GM12878 (cell line): Measurements from ENCODE around the gene TFAP2E. TPM values are rescaled to one million over a fixed set of nuclear protein-coding genes. Genes with fewer than 3 reads are reported as not detected.

Experiments
- ATF7 ChIP-seq: fragments of 450-650 bp; IDR thresholded peaks from 2 replicates; pipeline ENCODE4 v1.6.1; 2016; ENCODE audit warnings: low read depth, mild to moderate bottlenecking
- BCL3 ChIP-seq: IDR thresholded peaks from 2 replicates; pipeline ENCODE4 v1.6.1; 2011; ENCODE audit warnings: borderline replicate concordance, low read depth, mild to moderate bottlenecking, moderate library complexity, low read length; ENCODE audit not compliant: insufficient read depth, poor library complexity, severe bottlenecking
- CTCF ChIP-seq, 3 experiments: IDR thresholded peaks in 2 of 3; conservative IDR thresholded peaks in 1 of 3; 2 replicates each; pipeline ENCODE4 v1.5.1; 2011; ENCODE audit warnings: low read depth in 3 of 3, low read length in 3 of 3, mild to moderate bottlenecking in 3 of 3, control low read depth in 2 of 3, moderate library complexity in 2 of 3, inconsistent platforms in 1 of 3, mixed read lengths in 1 of 3; ENCODE audit not compliant: control insufficient read depth in 2 of 3, insufficient read depth in 1 of 3; ENCODE audit errors: extremely low read depth in 1 of 3
- E2F4 ChIP-seq: IDR thresholded peaks from 2 replicates; pipeline ENCODE4 v1.6.1; 2012; ENCODE audit warnings: low read depth, low read length, improper control_type of control experiment
- E2F8 ChIP-seq: fragments of 450-650 bp; IDR thresholded peaks from 2 replicates; pipeline ENCODE4 v1.6.1; 2018; ENCODE audit warnings: mild to moderate bottlenecking, low read depth, moderate library complexity; ENCODE audit not compliant: partially characterized antibody
- ESRRA ChIP-seq: IDR thresholded peaks from 2 replicates; pipeline ENCODE4 v1.6.1; 2012; ENCODE audit warnings: mild to moderate bottlenecking, low read length, improper control_type of control experiment
- EZH2 ChIP-seq: IDR thresholded peaks from 2 replicates; pipeline ENCODE4 v1.6.1; 2012; ENCODE audit warnings: low read depth, mild to moderate bottlenecking, control low read depth, inconsistent platforms, low read length, borderline replicate concordance; ENCODE audit not compliant: control insufficient read depth
- GABPA ChIP-seq: IDR thresholded peaks from 2 replicates; pipeline ENCODE4 v1.6.1; 2014; ENCODE audit warnings: antibody characterized with exemption, low read depth, mild to moderate bottlenecking, inconsistent platforms
- MTA2 ChIP-seq: fragments of 450-650 bp; IDR thresholded peaks from 2 replicates; pipeline ENCODE4 v1.6.1; 2016; ENCODE audit warnings: low read depth, mild to moderate bottlenecking, moderate library complexity
- MTA3 ChIP-seq: IDR thresholded peaks from 2 replicates; pipeline ENCODE4 v1.6.1; 2012; ENCODE audit warnings: low read length, inconsistent platforms, borderline replicate concordance
- NFXL1 ChIP-seq: fragments of 450-650 bp; IDR thresholded peaks from 2 replicates; pipeline ENCODE4 v1.6.1; 2017; ENCODE audit warnings: antibody characterized with exemption, mild to moderate bottlenecking, borderline replicate concordance
- NR2F1 ChIP-seq: fragments of 450-650 bp; conservative IDR thresholded peaks from 2 replicates; pipeline ENCODE4 v1.6.1; 2017; ENCODE audit warnings: mild to moderate bottlenecking
- PRDM15 ChIP-seq: fragments of 450-650 bp; formaldehyde crosslinking; IDR thresholded peaks from 2 replicates; pipeline ENCODE4 v1.4.0; 2020; ENCODE audit warnings: mild to moderate bottlenecking, moderate library complexity
- SMAD5 ChIP-seq: IDR thresholded peaks from 2 replicates; pipeline ENCODE4 v1.6.1; 2016; ENCODE audit warnings: antibody characterized with exemption, low read depth
- SP1 ChIP-seq: IDR thresholded peaks from one replicate; pipeline ENCODE4 v1.6.1; 2011; ENCODE audit warnings: low read depth, low read length
- SREBF1 ChIP-seq: IDR thresholded peaks from 2 replicates; pipeline ENCODE4 v1.6.1; 2012; ENCODE audit warnings: mild to moderate bottlenecking, low read length
- TCF7 ChIP-seq: IDR thresholded peaks from 2 replicates; pipeline ENCODE4 v1.6.1; 2014; ENCODE audit warnings: antibody characterized with exemption, borderline replicate concordance
- WRNIP1 ChIP-seq: IDR thresholded peaks from 2 replicates; pipeline ENCODE4 v1.6.1; 2011; ENCODE audit warnings: low read depth, low read length, improper control_type of control experiment, borderline replicate concordance
- polyA plus RNA-seq, 11 experiments: library from polyadenylated mRNA; depleted of rRNA in 4 of 11; unstranded in 6 of 11; stranded (reverse) in 5 of 11; fragments of >200 nt; fragmentation: Nextera tagmentation in 4 of 11; fragmentation: Illumina TruSeq in 1 of 11; extraction: Ambion mirVana in 4 of 11; extraction: Trizol in 1 of 11; gene quantifications; 1 replicate in 1 of 11; 2 replicates in 10 of 11; pipeline versions ENCODE4 v1.2.1 to v1.2.3, GENCODE V29; 2011 to 2016; ENCODE audit warnings: inconsistent platforms in 2 of 11, missing spikeins in 2 of 11, low read depth in 1 of 11
- total RNA-seq, 4 experiments: library from RNA; depleted of rRNA in 3 of 4; stranded (reverse); fragments of >200 nt in 3 of 4; fragmentation: Illumina TruSeq in 1 of 4; extraction: Trizol in 1 of 4; gene quantifications; 2 replicates each; pipeline versions ENCODE4 v1.2.1 to v1.2.3, GENCODE V29; 2013 to 2021

TFAP2E gene
- total and polyA plus RNA-seq, 10 of the 15 experiments (the other 5 are each of a cell fraction or from before 2014, with no cell fraction given) = 0.10 to 1.1 (median 0.43) TPM

GRCh38 chr1:35557611-35558373 lies 15.3 kb upstream of the TFAP2E start, which contains the start of gene NCDN (continued):
- TF ChIP-seq PRDM15 (no peak), SP1 (peak; percentile 99), NFXL1 (no peak), E2F8 (no peak), MTA3 (no peak), WRNIP1 (no peak), TCF7 (no peak), CTCF (IDR thresholded peaks at IDR 0.05 in 2 of 3, conservative IDR thresholded peaks at IDR 0.05 in 1 of 3; ENCODE audit: control insufficient read depth in 2 of 3, extremely low read depth in 1 of 3, insufficient read depth in 1 of 3, low read depth in 3 of 3, low read length in 3 of 3) (no peak), GABPA (peak; percentile 79; the same call in 1 of the 2 replicates), SREBF1 (peak; percentile 82), EZH2 (no peak), E2F4 (no peak), ESRRA (0 out of 2 replicates have a peak, but pooled peaks have one; percentile 52), ATF7 (peak; percentile 49; the same call in 1 of the 2 replicates), SMAD5 (peak; percentile 54; the same call in 1 of the 2 replicates), NR2F1 (no peak; the same call in 1 of the 2 replicates), MTA2 (peak; percentile 96), BCL3 (no peak)
